ENCODE measurements around the gene KCNT2. TPM values are rescaled to one million over a fixed set of nuclear protein-coding genes. Genes with fewer than 3 reads are reported as not detected.
A peak's percentile ranks its signal among the peaks of the same experiment; 100 is the strongest.
"Not testable (repeated sequence)": the region's sequence is repeated elsewhere in the genome, so short reads cannot be mapped to it uniquely, and the experiment has no call there.

The KCNT2 gene
- total and polyA plus RNA-seq, 9 donors, result 5.3 to 34.9 (median 14.1) TPM

DNA sequence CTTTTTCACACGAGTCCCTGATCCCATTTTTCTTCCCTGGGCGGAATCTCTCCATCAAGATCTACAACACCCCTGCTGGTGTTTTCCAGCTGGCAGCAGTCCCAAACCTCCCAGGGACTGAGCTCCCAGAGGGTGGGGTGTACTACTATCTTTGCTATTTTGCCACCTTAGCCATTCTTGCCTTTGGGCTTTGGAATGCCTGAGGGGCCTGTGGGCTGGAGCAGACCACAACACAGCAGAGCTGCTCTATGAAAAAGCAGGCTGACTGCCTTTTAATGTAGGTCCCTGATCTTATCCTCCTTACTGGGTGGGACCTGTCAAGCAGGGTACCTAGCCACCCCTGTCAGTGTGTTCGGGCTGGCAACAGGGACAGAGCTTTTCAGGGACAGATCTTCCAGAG, 91.9 kb downstream of the KCNT2 start:
- DNase-seq, result peak in 1 of 5 donors; percentile 30
- 84 to 93% (median 89%) methylated on average over 3 of the region's 3 CpGs for WGBS, 3 donors
- Histone ChIP-seq H3K27ac (no peak overlapping the region), H3K36me3 (no peaks in the 10 kb centered on the region), H3K27me3 (no peaks in the 10 kb centered on the region), H3K9me3 (no peaks in the 10 kb centered on the region), H3K4me1 (ENCODE audit: insufficient read depth) (peaks cover 5% of the 10 kb centered on the region), H3K4me3 (no peak overlapping the region)
- TF ChIP-seq POLR2A (IDR thresholded peaks at IDR 0.05) (no peak), EP300 (IDR thresholded peaks at IDR 0.05) (no peak)
- TF ChIP-seq, protein P1, sequence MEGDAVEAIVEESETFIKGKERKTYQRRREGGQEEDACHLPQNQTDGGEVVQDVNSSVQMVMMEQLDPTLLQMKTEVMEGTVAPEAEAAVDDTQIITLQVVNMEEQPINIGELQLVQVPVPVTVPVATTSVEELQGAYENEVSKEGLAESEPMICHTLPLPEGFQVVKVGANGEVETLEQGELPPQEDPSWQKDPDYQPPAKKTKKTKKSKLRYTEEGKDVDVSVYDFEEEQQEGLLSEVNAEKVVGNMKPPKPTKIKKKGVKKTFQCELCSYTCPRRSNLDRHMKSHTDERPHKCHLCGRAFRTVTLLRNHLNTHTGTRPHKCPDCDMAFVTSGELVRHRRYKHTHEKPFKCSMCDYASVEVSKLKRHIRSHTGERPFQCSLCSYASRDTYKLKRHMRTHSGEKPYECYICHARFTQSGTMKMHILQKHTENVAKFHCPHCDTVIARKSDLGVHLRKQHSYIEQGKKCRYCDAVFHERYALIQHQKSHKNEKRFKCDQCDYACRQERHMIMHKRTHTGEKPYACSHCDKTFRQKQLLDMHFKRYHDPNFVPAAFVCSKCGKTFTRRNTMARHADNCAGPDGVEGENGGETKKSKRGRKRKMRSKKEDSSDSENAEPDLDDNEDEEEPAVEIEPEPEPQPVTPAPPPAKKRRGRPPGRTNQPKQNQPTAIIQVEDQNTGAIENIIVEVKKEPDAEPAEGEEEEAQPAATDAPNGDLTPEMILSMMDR (IDR thresholded peaks at IDR 0.05), result no peak
- intact Hi-C loops (cut with DNase I), result no loop called here

DNA sequence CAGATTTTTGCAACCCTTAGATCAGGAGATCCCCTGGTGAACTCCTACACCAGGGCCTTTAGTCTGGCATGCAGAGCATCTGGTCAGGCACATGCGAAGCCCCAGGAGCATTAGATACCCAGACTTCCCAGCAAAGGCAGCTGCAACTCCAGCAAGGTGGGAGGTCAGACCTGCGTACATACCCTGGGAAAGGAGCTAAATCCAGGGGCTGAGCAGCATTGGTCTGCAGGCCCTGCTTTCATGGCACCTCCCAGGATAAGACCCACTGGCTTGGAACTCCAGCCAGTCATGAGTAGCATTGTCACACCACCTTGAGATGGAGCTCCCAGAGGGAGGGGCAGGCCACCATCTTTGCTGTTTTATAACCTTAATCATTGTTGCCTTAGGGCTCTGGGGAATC, 92.3 kb downstream of the KCNT2 start:
- peaks cover 5% of the 10 kb centered on the region for H3K4me1 ChIP-seq (ENCODE audit: insufficient read depth)
- TF ChIP-seq POLR2A (IDR thresholded peaks at IDR 0.05), result no peak
- TF ChIP-seq, protein P1 (IDR thresholded peaks at IDR 0.05), result no peak
- TF ChIP-seq EP300 (IDR thresholded peaks at IDR 0.05), result no peak
- H3K27me3 ChIP-seq, result no peaks in the 10 kb centered on the region
- no peaks in the 10 kb centered on the region for H3K9me3 ChIP-seq
- no peak overlapping the region for H3K27ac ChIP-seq
- DNase-seq, result no peak
- WGBS, 3 donors, result 82 to 100% (median 98%) methylated on average over 1 to 2 of the region's 2 CpGs
- no peak overlapping the region for H3K4me3 ChIP-seq
- intact Hi-C loops (cut with DNase I), result no loop called here
- no peaks in the 10 kb centered on the region for H3K36me3 ChIP-seq

DNA sequence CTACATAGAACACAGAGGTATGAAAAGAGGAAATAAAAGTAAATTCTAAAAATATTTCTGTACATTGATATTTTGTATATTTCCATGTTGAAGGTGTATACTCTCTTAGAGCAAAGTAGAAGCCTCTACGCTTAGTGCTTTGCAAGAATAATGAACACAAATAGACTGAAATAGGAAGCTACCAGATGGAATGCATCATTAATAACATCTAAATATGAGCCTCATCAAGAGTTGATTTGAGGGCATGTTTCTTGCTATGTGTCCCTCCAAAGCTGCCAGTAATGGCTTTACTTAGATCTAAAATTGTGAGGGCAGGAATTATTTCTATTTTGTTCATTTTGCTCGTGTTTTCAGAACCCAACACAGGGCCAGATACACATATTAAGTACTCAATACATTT, 94.4 kb downstream of the KCNT2 start:
- no peaks in the 10 kb centered on the region for H3K36me3 ChIP-seq
- no peak overlapping the region for H3K27ac ChIP-seq
- intact Hi-C loops (cut with DNase I), result no loop called here
- no peak for DNase-seq
- 82 to 89% (median 87%) methylated on average over 2 of the region's 2 CpGs for WGBS, 3 donors
- TF ChIP-seq POLR2A (IDR thresholded peaks at IDR 0.05), result no peak
- TF ChIP-seq, protein P1 (IDR thresholded peaks at IDR 0.05), result no peak
- TF ChIP-seq EP300 (IDR thresholded peaks at IDR 0.05), result no peak
- H3K4me1 ChIP-seq (ENCODE audit: insufficient read depth), result peaks cover 5% of the 10 kb centered on the region
- no peaks in the 10 kb centered on the region for H3K9me3 ChIP-seq
- H3K27me3 ChIP-seq, result no peaks in the 10 kb centered on the region
- H3K4me3 ChIP-seq, result no peak overlapping the region

DNA sequence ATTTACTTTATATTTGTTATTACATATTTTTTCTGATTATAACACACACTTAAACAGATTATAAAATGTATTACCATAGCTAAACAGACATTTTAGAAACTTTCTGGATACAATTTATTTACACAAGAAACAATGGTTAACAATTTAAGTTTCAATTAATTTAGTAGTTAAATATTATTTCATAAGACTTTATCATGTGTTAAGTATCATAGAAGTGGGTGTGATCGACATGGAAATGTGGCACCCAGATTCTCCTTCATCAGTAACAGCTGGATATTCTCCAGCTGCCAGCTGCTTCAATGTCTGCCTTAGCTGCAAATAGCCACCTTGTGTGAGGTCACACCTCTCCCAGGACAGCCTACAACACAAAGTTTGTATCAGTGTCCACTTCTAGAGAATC, 97.8 kb downstream of the KCNT2 start:
- intact Hi-C loops (cut with DNase I), result no loop called here
- H3K9me3 ChIP-seq, result no peaks in the 10 kb centered on the region
- 80 to 88% (median 87%) methylated on average over 1 of the region's 1 CpG for WGBS, 3 donors
- no peaks in the 10 kb centered on the region for H3K36me3 ChIP-seq
- no peak overlapping the region for H3K4me3 ChIP-seq
- no peak overlapping the region for H3K27ac ChIP-seq
- H3K4me1 ChIP-seq (ENCODE audit: insufficient read depth), result peaks cover 3% of the 10 kb centered on the region
- no peaks in the 10 kb centered on the region for H3K27me3 ChIP-seq
- TF ChIP-seq EP300 (IDR thresholded peaks at IDR 0.05), result no peak
- no peak for TF ChIP-seq POLR2A (IDR thresholded peaks at IDR 0.05)
- TF ChIP-seq, protein P1 (IDR thresholded peaks at IDR 0.05), result no peak
- DNase-seq, result no peak

DNA sequence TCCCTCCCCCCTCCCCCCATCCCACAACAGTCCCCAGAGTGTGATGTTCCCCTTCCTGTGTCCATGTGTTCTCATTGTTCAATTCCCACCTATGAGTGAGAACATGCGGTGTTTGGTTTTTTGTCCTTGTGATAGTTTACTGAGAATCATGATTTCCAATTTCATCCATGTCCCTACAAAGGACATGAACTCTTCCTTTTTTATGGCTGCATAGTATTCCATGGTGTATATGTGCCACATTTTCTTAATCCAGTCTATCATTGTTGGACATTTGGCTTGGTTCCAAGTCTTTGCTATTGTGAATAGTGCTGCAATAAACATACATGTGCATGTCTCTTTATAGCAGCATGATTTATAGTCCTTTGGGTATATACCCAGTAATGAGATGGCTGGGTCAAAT, 104.0 kb downstream of the KCNT2 start:
- H3K4me1 ChIP-seq (ENCODE audit: insufficient read depth); DNase-seq; H3K27me3 ChIP-seq; intact Hi-C loops (cut with DNase I); H3K36me3 ChIP-seq; H3K27ac ChIP-seq; H3K9me3 ChIP-seq; H3K4me3 ChIP-seq: not testable (repeated sequence)
- WGBS, 3 donors, result 91 to 100% (median 100%) methylated on average over 1 of the region's 1 CpG
